NCI-H1105 (cell line): ENCODE measurements around the gene NCOA4.
"Not testable (repeated sequence)": the region's sequence is repeated elsewhere in the genome, so short reads cannot be mapped to it uniquely, and the experiment has no call there.

Source experiments
- DNase-seq: peaks from one replicate; lab custom pipeline; 2025; lab: John Stamatoyannopoulos, UW

Gene NCOA4

DNA sequence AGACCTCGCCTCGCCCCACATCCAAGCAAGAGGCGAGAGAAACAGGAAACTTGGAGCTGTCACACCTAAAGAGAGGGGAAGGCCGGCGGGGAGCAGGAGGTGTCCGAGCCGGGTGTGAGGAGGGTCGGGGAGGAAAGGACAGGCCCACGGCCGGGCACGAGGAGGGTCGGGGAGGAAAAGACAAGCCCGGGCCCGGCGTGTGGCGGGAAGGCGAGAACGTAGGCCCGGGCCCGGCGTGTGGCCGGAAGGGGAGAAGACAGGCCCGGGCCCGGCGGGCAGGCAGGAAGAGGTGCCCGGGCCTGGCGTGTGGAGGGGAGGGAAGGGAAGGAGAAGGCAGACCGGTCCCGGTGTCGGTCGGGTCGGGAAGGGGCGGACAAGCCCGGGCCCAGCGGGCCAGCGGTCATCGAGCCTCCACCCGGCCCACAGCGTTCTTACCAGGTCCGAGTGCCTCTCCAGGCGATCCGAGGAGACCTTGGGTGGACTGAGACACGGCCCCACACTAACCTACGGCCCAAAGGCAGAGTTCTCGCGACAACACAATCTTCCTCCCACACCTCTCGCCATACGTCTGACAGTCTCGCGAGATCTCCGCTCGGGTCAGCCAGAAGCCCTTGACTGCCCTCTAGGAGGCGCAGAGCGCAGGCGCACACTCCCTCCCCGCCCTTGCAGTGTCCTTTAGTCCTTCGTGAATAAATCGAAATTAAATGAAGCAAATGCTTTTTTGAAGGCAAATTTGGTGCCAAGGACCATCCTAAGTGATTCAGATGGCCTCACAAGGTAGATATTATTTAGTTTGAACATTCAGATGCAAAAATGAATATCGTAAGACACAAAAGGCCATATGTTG, at the start of gene NCOA4:
Gene NCOA4, minus strand, starts transcription at position 533 of the 847 bp plus-strand sequence. CDS start 13,943 bp downstream, outside the sequence.
- DNase-seq, result peak; percentile 74

DNA sequence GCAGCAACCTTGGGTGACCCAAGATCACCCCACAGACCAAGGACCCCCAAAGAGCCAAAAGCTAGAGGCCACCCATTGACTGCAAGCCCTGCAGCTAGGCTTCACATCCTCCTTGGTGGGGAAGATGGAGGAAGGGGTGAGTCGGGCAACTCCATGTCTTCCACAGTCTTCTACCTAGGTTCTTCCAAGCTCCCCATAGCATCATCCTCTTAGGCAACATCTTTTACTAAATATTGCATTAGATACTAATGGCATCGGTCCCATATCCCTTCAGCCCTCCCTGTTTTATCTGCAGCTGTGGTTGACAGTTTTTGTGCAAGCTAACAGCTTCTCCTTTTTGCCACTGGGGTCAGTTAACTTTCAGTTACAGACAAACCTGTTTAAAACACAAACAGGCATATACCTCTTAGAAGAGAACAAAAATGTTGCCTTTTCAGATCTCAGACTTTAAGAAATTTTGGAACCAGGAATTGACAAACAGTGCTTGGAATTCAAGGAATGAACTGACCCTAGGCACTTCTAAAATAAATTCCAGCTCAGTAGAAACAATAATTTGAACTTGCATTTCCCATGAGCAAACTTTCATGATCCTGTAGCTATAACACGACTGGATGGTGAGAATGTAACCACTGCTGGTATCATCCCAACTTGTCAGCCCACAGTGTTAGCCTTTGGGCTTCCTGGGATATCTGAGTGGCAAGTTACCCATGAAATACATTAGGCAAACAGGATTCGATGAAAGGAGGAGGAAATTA, 49.6 kb upstream of the NCOA4 start:
- no peak for DNase-seq

DNA sequence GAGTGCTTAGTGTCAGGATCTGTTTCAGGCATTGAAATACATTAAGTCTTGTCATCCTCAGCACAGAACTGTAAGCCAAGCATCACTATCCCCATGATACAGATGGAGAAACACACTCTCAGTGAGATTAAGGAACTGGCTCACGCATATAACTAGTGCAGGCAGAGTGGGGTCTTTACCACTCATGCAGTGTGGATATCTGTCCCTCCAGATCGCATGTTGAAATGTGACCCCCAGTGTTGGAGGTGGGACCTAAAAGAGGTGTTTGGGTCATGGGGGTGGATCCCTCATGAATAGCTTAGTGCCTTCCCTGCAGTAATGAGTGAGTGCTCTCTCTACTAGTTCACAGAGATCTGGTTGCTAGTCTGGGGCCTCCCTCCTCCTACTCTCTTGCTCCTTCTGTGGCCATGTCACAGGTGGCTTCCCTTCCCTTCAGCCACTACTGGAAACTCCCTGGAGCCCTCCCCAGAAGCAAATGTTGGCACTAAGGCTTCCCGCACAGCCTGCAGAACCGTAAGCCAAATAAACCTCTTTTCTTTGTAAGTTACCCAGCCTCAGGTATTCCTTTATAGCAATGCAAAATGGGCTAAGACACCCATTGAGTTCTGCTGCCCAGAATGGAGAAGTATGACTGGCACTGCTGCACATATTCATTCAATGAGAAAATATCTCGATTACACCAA, 47.4 kb upstream of the NCOA4 start:
- DNase-seq, result no peak

DNA sequence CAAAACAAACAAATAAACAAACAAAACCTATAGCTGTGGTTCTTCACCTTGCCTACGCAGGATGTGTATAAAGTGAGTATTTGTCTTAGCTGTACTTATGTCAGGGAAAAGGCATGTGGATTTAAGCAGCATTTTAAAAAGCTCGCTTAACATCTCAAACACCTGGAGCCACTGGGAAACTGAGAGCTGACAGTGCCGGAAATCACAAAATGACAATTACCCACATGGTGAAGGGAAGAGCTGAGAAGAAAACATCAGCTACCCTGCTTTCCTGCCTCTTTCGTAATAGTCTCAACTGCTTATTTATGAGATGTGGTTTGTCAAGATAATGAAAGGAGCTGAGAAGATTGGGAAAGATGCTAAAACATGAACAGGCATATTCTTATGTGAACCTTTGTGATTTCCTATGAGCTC, 46.7 kb upstream of the NCOA4 start:
- no peak for DNase-seq

DNA sequence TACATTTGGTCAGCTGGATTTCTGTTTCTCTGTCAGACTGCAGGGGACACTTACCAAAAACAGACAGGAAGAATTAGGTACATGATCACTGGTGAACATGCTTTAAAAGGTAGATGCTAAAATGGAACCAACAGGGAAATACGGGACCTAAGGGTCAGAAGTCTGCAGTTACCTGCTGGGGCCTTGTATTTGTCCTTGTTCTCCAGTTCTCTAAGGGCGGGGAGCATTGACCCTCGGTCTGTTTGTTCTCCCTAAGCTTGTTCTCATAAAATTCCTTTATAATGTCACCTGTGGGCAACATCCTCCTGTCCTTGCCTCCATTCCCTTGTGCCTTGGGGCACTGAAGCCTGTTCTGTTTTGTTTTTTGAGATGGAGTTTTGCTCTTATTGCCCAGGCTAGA, 45.4 kb upstream of the NCOA4 start:
- DNase-seq, result no peak

DNA sequence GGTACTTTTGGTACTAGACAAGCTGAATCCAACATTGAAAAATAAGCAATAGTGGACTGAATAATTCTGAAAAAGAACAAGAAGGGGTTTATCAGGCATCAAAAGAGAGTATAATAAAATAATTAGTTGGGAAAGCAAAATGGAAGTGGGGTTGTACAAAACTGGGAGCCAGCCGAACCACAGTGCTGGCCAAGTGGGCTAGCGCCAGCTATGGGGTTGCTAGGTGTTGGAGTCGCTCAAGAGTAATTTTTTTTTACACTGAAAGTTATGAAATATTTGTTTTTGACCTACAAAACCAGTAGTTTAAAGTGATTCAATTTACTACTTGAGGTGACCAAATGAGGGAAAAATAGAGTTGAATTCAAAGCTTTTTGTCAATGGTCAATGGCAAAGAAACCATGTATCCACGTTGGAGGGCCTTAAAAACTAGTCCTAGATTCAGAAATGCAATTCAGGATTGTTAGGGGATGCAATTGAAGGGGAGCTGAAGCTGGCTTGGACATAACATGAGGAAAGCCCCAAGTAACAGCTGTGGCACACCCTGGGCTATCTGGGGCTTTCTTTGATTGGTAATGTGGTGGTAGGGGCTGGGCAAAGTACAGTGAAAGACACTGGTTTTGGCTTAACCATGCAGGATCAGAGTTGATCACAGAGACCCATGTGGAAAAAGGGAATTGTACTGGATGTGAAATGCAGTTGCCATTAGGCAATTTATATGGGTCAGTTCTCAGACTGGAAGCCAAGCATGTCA, 43.9 kb upstream of the NCOA4 start:
- DNase-seq, result no peak

DNA sequence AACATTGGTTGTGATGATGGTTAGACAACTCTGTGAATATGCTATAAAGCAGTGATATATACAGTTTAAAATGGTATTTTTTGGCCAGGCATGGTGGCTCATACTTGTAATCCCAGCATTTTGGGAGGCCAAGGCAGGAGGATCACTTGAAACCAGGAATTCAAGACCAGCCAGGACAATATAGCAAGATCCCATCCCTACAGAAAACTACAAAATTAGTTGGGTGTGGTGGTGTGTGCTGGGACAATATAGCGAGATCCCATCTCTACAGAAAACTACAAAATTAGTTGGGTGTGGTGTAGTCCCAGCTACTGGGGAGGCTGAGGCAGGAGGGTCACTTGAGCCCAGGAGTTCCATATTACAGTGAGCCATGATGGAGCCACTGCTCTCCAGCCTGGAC, 43.1 kb upstream of the NCOA4 start:
- no peak for DNase-seq

DNA sequence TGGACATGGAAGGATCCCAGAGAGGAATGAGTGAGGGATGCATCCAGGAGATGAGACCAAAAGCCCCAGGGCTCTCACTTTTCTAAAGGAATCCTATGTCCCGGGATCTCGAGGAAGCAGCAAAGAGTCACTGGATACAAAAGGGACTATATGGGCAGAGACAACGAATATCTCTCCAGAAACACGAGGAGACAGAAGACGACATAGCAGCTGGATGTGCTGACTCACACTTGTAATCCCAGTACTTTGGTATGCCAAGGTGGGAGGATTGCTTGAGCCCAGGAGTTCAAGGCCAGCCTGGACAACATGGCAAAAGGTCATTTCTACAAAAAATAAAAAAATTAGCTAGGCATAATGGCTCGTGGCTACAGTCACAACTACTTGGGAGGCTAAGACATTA, 40.3 kb upstream of the NCOA4 start:
- no peak for DNase-seq

DNA sequence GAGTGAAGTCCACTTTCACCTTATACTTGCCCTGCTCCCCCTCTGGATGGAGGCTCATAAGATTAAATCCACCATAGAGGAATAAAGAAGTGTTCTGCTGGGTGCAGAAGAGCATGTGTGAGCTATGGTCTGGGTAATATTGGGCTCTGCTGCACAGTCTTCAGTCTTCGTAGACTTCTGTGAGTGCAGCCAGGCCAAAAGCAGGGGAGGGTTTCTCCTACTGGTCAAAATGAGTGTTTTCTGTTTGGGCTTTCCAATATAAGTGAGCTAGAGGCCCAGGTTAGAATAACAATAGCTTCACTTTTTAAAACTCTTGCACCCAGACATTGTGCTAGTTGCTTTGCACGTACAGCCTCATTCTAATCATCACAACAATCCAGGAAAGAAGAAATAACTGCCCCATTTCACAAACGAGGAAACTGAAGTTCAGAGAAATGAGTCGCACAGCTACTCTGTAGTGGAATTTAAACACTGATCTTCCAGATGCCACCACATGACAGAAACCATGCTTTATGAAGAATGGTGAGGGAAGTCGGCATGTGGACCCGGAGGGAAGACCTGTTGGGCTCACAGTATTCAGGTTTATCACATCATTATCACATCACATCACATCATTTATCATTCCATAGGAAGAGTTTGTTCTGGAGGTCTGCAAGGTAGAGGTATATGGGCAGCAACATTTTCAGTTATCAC, 39.5 kb upstream of the NCOA4 start:
- DNase-seq, result no peak

DNA sequence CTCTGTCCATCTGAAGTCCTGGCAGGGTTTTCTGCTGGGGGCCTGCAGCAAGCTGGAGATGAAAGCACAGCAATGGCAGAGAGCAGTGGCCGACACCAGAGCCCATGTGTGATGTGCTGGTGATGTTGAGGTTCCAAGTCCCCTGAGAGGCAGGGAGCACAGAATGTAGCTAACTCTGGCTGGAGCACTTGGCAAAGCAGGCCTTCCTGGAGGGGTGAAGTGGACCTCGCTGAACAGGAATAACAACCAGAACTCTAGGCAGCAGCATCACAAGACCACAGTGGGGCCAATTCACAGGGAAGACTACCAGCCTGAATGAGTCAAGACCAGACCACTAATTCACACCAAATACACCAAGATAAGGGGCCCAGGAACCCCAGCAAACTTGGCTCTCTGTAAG, 38.5 kb upstream of the NCOA4 start:
- no peak for DNase-seq

DNA sequence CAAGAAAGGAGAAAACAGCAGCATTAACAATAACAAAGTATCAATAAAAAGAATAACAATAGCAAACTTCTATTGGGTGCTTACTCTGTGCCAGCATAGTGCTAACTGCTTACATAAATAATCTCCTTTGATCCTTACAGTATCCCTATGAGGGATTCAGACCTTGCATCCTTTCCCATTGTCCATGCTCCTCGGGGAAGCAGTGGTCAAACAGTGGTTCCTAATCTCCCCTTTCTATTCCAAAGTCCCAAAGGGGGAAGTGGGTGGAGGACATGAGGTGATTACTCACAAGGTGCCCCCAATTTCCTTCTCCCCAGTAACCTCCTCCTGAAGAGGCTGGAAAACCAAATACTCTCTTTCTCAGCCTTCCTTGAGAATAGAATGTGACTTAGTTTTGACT, 37.7 kb upstream of the NCOA4 start:
- no peak for DNase-seq

DNA sequence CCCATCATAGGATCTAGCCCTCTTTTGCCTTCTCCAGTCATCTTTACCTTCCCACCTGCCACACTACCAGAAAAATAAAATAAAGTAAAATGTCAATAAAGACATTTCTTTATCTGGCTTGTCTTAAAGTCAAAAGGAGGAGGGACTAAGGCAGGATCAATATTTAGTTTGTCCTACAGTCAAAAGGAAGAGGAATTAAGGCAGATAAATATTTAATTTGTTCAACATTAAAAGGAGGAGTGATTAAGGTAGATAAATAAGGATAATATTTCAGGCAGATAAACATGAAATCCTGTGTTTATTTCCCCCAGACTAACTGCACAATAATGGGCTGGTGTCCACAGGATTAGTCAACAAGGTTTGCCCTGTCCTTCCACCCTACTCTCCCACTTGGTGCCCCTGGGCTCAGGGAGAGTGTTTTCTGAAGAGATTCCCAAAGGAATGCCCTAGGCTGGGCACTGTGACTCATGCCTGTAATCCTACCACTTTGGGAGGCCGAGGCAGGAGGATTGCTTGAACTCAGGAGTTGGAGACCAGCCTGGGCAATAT, 33.9 kb upstream of the NCOA4 start:
- DNase-seq, result no peak

DNA sequence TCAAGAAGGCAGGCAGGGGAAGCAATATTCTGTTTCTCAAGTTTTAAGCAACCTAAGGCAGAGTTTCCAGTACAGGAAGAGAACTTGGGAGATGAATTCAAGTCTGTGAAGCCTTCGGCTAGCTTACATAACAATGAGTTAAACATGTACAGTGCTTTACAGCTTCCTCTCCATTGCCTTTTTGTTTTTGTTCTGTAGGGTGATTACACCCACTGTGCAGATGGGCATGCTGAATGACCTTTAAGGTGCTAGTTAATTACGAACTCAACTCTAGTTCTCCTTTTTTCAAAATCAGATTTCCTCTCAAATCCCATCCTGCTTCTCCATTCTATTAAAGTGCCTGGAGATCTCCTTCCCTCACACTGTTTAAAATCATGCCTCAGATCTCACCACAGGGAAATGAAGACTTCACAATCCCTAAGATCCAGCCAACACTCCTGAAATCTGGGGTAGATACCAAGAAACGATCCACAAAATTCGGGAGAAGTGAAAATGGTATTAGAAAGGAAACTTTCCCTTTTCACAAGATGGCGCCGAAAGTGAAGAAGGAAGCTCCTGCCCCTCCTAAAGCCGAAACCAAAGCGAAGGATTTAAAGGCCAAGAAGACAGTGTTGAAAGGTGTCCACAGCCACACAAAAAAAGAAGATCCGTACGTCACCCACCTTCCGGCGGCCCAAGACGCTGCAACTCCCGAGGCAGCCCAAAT, 32.5 kb upstream of the NCOA4 start:
- DNase-seq, result no peak

DNA sequence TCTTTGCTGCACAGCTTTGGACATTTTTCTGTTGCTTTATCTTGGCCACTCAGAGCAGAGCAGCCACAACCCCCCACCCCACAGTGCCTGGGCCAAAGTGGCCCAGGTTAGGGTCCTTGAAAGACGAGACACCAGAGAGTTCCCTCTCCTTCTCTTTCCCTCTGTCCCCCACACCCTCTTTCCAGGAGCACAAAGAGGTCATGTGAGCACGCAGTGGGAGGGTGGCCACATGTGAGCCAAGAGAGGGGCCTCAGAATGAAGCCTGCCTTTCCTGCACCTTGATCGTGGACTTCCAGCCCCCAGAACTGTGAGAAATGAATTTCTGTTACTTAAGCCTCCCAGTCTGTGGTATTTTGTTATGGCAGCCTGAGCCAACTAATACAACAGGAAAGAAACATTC, 30.3 kb upstream of the NCOA4 start:
- no peak for DNase-seq

DNA sequence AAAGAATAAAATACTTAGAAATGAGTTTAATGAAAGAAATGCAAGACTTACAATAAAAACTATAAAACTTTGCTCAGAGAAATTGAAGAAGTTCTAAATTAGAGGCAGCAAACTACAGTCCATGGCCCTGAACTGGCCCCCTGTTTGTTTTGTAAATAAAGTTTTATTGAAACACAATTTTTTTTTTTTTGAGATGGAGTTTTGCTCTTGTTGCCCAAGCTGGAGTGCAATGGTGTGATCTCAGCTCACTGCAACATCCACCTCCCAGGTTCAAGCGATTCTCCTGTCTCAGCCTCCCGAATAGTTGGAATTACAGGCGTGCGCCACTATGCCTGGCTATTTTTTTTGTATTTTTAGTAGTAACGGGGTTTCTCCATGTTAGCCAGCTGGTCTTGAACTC, 27.5 kb upstream of the NCOA4 start:
- not testable (repeated sequence) for DNase-seq

DNA sequence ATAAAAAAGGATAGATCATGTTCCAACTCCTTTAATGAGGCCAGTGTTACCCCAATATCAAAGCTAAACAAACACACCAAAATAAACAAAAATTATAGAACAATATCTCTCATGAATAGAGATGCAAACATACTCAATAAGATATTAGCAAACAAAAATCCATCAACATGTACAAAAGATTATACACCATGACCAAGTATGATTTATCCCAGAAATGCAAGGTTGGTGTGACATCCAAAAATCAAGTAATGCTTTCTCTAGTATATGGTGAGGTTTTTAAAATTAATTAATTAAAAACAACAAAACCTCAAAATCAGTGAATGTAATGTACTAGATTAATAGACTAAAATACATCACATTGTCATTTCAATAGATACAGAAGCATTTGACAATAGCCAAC, 26.6 kb upstream of the NCOA4 start:
- DNase-seq, result no peak

DNA sequence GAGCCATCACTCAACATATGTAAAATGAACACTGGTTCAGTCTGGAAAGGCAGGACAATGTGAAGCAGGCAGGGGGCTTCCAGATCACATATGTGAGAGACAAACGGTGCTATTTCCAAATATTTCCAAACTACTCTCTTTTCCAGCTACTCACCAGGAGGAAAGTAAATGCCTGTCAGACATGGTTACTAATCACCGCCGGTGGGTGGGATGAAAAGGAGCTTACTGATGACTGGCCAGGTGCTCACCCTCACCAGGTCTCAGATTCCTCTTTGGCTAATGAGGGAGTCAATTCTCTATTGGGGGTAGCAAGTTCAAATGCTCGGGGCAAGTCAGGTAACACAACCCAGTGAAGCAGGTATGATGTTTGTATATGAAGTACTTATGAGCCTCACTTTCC, 25.3 kb upstream of the NCOA4 start:
- no peak for DNase-seq

DNA sequence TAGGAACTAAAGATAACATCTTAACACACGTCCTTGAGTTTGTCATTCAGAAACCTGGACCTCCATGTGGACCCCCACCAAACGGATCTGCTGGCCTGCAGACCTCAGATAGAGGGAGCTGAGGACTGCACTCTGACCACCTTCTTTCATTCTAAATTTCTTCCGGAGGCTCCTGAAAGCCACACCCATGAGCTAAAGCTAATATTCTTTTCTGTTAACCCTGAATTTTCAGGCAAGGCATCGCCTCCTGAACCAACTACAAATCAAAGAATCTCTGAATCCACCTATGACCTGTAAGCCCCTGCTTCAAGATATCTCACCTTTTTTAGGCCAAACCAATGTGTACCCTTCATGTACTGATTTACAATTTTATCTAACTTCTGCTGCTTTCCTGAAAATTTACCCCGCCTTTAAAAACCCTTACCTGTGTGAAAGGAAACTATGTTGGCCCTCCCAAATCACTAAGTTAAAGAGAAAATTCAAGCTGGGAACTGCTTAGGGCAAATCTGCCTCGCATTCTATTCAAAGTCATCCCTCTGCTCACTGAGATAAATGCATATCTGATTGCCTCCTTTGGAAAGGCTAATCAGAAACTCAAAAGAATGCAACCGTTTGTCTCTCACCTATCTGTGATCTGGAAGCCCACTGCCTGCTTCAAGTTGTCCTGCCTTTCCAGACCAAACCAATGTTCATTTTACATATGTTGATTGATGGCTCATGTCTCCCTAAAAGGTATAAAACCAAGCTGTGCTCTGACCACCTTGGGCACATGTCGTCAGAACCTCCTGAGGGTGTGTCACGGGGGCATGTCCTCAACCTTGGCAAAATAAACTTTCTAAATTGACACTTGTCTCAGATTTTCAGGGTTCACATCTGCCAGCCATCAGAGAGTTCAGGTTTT, 23.4 kb upstream of the NCOA4 start:
- DNase-seq, result no peak

DNA sequence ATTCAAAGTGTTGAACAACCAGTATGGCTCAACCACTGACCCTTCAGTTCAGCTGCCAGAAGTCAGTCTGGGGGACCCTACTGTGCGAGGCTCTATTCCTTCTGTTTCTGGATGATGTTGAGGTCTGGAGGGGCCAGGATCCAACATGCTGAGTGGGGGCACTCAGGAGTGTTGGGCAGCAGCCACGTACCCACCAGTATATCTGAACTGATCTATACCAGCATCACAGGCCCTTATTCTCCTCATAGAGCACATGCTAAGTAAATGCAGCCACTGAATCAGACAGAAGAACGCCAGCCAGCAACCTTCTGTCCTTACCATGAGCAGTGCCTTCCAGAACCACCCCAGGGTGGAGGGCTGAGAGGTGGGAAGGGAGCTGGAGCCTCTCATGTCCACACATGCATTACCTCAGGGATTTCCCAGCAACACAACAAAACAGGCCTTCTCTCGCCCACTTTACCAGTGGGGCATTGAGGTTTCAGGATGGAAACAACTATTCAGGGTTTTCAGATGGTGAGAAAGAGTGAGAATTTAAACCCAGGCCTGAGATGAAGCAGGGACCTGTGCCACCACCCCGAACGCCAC, 22.5 kb upstream of the NCOA4 start:
- no peak for DNase-seq
